OCI-LY1 (cell line): Measurements from ENCODE around the gene QKI.

Experiments used
- H2AFZ ChIP-seq: fragments of 200-600 bp; sonication (generic), shearing (Covaris generic); 2 replicates; pipeline ENCODE4 v1.6.0; 2014; ENCODE audit warnings: antibody characterized with exemption, mild to moderate bottlenecking, low read length
- H3F3A ChIP-seq: fragments of 200-600 bp; sonication (generic), shearing (Covaris generic); 2 replicates; pipeline ENCODE4 v1.6.0; 2014; ENCODE audit warnings: mild to moderate bottlenecking, antibody characterized with exemption, low read length, moderate library complexity; ENCODE audit not compliant: insufficient read depth
- H3K27ac ChIP-seq: fragments of 200-600 bp; sonication (generic); 2 replicates; pipeline ENCODE4 v1.5.1; 2014; ENCODE audit warnings: low read length, mixed run types, mild to moderate bottlenecking, low read depth; ENCODE audit not compliant: poor library complexity, severe bottlenecking
- H3K27me3 ChIP-seq: fragments of 200-600 bp; sonication (generic); 2 replicates; pipeline ENCODE4 v1.6.0; 2014; ENCODE audit warnings: antibody characterized with exemption, mild to moderate bottlenecking, low read length, moderate library complexity; ENCODE audit not compliant: insufficient read depth
- H3K36me3 ChIP-seq: fragments of 200-600 bp; sonication (generic); 2 replicates; pipeline ENCODE4 v1.6.1; 2014; ENCODE audit warnings: mild to moderate bottlenecking, antibody characterized with exemption, low read length, moderate library complexity, mixed read lengths; ENCODE audit not compliant: insufficient read depth
- H3K4me1 ChIP-seq: fragments of 200-600 bp; sonication (generic); 2 replicates; pipeline ENCODE4 v1.5.1; 2014; ENCODE audit warnings: mild to moderate bottlenecking, low read length, moderate library complexity; ENCODE audit not compliant: insufficient read depth, severe bottlenecking
- H3K4me2 ChIP-seq: fragments of 200-600 bp; sonication (generic), shearing (Covaris generic); 2 replicates; pipeline ENCODE4 v1.6.1; 2014; ENCODE audit warnings: low read length
- H3K4me3 ChIP-seq: fragments of 200-600 bp; sonication (generic); 2 replicates; pipeline ENCODE4 v1.5.1; 2014; ENCODE audit warnings: low read length, low read depth, mild to moderate bottlenecking, mixed read lengths; ENCODE audit not compliant: poor library complexity, severe bottlenecking
- H3K79me2 ChIP-seq: fragments of 200-600 bp; shearing (Covaris generic); 2 replicates; pipeline ENCODE4 v1.6.1; 2016; ENCODE audit warnings: mixed run types, low read length, mixed read lengths; ENCODE audit not compliant: insufficient read depth
- H3K9ac ChIP-seq: fragments of 200-600 bp; sonication (generic), shearing (Covaris generic); 2 replicates; pipeline ENCODE4 v1.6.1; 2014; ENCODE audit warnings: mild to moderate bottlenecking, low read length, mixed read lengths
- H3K9me2 ChIP-seq: fragments of 200-600 bp; sonication (generic), shearing (Covaris generic); 2 replicates; pipeline ENCODE4 v1.6.1; 2014; ENCODE audit warnings: low read depth, mild to moderate bottlenecking, low read length, mixed read lengths
- H3K9me3 ChIP-seq: fragments of 200-600 bp; shearing (Covaris generic); 2 replicates; pipeline ENCODE4 v1.6.1; 2014; ENCODE audit warnings: low read length, mixed read lengths
- H4K20me1 ChIP-seq: fragments of 200-600 bp; sonication (generic), shearing (Covaris generic); 2 replicates; pipeline ENCODE4 v1.6.0; 2016; ENCODE audit warnings: mild to moderate bottlenecking, low read length; ENCODE audit not compliant: insufficient read depth
- EZH2 ChIP-seq: fragments of 200-600 bp; sonication (generic), shearing (Covaris generic); IDR thresholded peaks from 2 replicates; pipeline ENCODE4 v1.8.0; 2017; ENCODE audit warnings: borderline replicate concordance, mixed run types, mild to moderate bottlenecking, antibody characterized with exemption, low read length, moderate library complexity, mixed read lengths
- TF ChIP-seq, protein P1 (sequence below): fragments of 200-600 bp; sonication (generic), shearing (Covaris generic); IDR thresholded peaks from 2 replicates; pipeline ENCODE4 v1.5.1; 2017; ENCODE audit warnings: mild to moderate bottlenecking, antibody characterized with exemption, low read length, moderate library complexity, mixed read lengths

The QKI gene

DNA sequence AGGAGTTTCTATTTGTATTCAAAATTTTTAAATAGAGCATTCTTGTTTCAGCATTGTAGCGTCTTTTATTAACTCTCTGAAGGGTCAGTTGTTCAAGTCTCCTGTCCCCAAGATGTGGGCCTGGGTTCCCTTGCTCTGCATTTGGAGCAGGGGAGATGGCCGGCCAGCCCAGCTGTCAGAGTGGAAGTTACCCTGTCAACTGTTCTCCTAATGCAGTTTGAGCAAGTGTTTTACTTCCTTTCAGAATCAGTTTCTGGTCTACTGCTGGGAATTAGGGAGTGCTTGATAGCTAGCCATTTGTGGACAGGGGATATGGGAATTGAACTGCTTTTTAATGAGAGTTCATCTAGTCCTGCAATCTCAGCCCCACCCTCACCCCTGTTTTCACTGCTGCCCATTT, 116.6 kb downstream of the QKI start:
- Histone ChIP-seq H2AFZ (no peak overlapping the region), H3K9me2 (no peaks in the 10 kb centered on the region), H3K9ac (no peak overlapping the region), H3K36me3 (no peaks in the 10 kb centered on the region), H3K27me3 (no peaks in the 10 kb centered on the region), H3F3A (no peaks in the 10 kb centered on the region), H3K4me1 (peaks cover 3% of the 10 kb centered on the region), H3K4me2 (no peak overlapping the region), H3K27ac (no peak overlapping the region), H3K4me3 (no peak overlapping the region), H3K79me2 (0 out of 2 replicates have a peak, but pooled peaks cover 7% of the 10 kb centered on the region), H4K20me1 (no peaks in the 10 kb centered on the region), H3K9me3 (no peaks in the 10 kb centered on the region)
- TF ChIP-seq, protein P1, sequence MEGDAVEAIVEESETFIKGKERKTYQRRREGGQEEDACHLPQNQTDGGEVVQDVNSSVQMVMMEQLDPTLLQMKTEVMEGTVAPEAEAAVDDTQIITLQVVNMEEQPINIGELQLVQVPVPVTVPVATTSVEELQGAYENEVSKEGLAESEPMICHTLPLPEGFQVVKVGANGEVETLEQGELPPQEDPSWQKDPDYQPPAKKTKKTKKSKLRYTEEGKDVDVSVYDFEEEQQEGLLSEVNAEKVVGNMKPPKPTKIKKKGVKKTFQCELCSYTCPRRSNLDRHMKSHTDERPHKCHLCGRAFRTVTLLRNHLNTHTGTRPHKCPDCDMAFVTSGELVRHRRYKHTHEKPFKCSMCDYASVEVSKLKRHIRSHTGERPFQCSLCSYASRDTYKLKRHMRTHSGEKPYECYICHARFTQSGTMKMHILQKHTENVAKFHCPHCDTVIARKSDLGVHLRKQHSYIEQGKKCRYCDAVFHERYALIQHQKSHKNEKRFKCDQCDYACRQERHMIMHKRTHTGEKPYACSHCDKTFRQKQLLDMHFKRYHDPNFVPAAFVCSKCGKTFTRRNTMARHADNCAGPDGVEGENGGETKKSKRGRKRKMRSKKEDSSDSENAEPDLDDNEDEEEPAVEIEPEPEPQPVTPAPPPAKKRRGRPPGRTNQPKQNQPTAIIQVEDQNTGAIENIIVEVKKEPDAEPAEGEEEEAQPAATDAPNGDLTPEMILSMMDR, result no peak
- no peak for TF ChIP-seq EZH2

DNA sequence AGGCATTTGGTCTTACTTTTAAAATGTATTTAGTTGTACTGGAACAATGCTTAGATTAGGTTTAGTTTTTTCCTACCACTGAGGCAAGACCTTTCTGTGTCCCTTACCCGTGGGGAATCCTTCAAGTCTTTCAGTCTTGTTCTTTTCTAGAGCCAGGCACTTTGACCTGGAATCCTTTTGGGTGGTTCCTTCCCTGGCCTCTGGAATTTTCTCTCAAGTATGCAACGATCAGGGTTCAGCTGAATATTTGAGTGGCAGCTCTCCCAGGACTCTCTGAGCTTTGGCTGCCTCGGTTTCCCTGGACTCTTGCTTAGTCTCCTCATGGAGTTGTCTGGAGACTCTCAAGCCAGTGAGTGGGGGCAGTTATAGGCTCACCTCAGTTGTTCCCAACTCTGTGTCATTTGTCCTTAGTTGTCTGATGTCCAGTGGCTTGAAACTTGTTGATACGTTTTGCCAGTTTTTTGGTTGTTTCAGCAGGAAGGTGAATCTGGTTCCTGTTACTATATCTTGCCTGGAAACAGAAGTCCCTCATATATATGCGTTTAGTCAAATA, 118.1 kb downstream of the QKI start:
- Histone ChIP-seq H2AFZ (no peak overlapping the region), H3K27me3 (no peaks in the 10 kb centered on the region), H3F3A (no peaks in the 10 kb centered on the region), H3K9ac (no peak overlapping the region), H3K9me2 (no peaks in the 10 kb centered on the region), H3K36me3 (0 out of 2 replicates have a peak, but pooled peaks cover 8% of the 10 kb centered on the region), H3K27ac (no peak overlapping the region), H4K20me1 (no peaks in the 10 kb centered on the region), H3K9me3 (no peaks in the 10 kb centered on the region), H3K4me2 (no peak overlapping the region), H3K4me1 (peaks cover 3% of the 10 kb centered on the region), H3K79me2 (0 out of 2 replicates have a peak, but pooled peaks cover 7% of the 10 kb centered on the region), H3K4me3 (no peak overlapping the region)
- TF ChIP-seq, protein P1, result no peak
- no peak for TF ChIP-seq EZH2

DNA sequence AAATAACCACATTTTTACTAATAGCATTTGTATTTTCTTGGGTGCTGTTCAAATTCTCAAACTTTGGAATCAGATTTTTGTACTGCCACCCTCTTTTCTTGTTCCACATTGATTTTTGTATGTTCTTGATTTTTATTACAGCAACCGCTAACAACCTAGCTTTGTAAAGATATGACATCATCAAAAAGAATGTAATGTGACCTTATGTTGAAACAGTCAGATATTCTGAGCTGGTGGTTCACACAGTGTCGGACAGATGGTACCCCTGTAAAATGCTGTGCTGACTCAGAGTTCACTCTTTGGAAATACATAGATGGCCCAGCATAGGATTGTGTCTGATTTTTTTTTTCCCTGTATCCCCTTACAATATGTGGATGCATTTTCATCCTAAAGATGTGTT, 118.9 kb downstream of the QKI start:
- Histone ChIP-seq H3F3A (no peaks in the 10 kb centered on the region), H3K36me3 (0 out of 2 replicates have a peak, but pooled peaks cover 8% of the 10 kb centered on the region), H3K4me1 (peaks cover 3% of the 10 kb centered on the region), H3K27ac (no peak overlapping the region), H3K4me2 (no peak overlapping the region), H3K9ac (no peak overlapping the region), H3K27me3 (no peaks in the 10 kb centered on the region), H3K4me3 (no peak overlapping the region), H4K20me1 (no peaks in the 10 kb centered on the region), H3K9me2 (no peaks in the 10 kb centered on the region), H3K79me2 (0 out of 2 replicates have a peak, but pooled peaks cover 7% of the 10 kb centered on the region), H2AFZ (no peak overlapping the region), H3K9me3 (no peaks in the 10 kb centered on the region)
- TF ChIP-seq, protein P1, result no peak
- no peak for TF ChIP-seq EZH2
